Mesendoderm (in vitro differentiated cells): ENCODE results near the gene HSPA1A.
A peak's percentile ranks its signal among the peaks of the same experiment; 100 is the strongest.

Experiments
- DNase-seq: peaks from one replicate; pipeline ENCODE4 v3.0.0; 2013
- H2AK5ac ChIP-seq: 2 replicates; pipeline ENCODE4 v1.6.1; 2013; ENCODE audit warnings: low read length, inconsistent platforms
- H2BK120ac ChIP-seq: 2 replicates; pipeline ENCODE4 v1.6.1; 2013; ENCODE audit warnings: low read depth, mild to moderate bottlenecking, low read length, moderate library complexity, mixed read lengths
- H2BK15ac ChIP-seq: replicated peaks from 2 replicates; pipeline ENCODE4 v1.6.1; 2013; ENCODE audit warnings: low read depth, mild to moderate bottlenecking, moderate library complexity
- H2BK5ac ChIP-seq: 2 replicates; pipeline ENCODE4 v1.6.1; 2013; ENCODE audit warnings: low read length, inconsistent platforms
- H3K18ac ChIP-seq: 2 replicates; pipeline ENCODE4 v1.6.1; 2013; ENCODE audit warnings: mild to moderate bottlenecking, low read length, mixed read lengths
- H3K23ac ChIP-seq: one replicate; pipeline ENCODE4 v1.6.1; 2013; ENCODE audit warnings: low read length
- H3K27ac ChIP-seq: 2 replicates; pipeline ENCODE4 v1.5.1; 2013; ENCODE audit warnings: low read depth, mild to moderate bottlenecking, inconsistent platforms, low read length, moderate library complexity
- H3K27me3 ChIP-seq: 2 replicates; pipeline ENCODE4 v1.6.1; 2013; ENCODE audit warnings: low read length, control low read depth, mild to moderate bottlenecking, inconsistent platforms; ENCODE audit not compliant: insufficient read depth, poor library complexity
- H3K36me3 ChIP-seq: 2 replicates; pipeline ENCODE4 v1.6.1; 2013; ENCODE audit warnings: low read length, inconsistent platforms; ENCODE audit not compliant: control insufficient read depth, insufficient read depth
- H3K4ac ChIP-seq: one replicate; pipeline ENCODE4 v1.6.1; 2013; ENCODE audit warnings: low read depth, mild to moderate bottlenecking, low read length, moderate library complexity
- H3K4me1 ChIP-seq: 2 replicates; pipeline ENCODE4 v1.6.1; 2013; ENCODE audit warnings: low read depth, low read length, inconsistent platforms; ENCODE audit not compliant: control insufficient read depth
- H3K4me2 ChIP-seq: 2 replicates; pipeline ENCODE4 v1.6.1; 2013; ENCODE audit warnings: low read length
- H3K4me3 ChIP-seq: 2 replicates; pipeline ENCODE4 v1.5.1; 2013; ENCODE audit warnings: mild to moderate bottlenecking, low read length
- H3K56ac ChIP-seq: one replicate; pipeline ENCODE4 v1.6.1; 2013; ENCODE audit warnings: low read length
- H3K79me1 ChIP-seq: 2 replicates; pipeline ENCODE4 v1.6.1; 2013; ENCODE audit warnings: low read length, inconsistent platforms
- H3K79me2 ChIP-seq: 2 replicates; pipeline ENCODE4 v1.6.1; 2013; ENCODE audit warnings: mild to moderate bottlenecking, low read length; ENCODE audit not compliant: control insufficient read depth, insufficient read depth
- H3K9ac ChIP-seq: 2 replicates; pipeline ENCODE4 v1.6.1; 2013; ENCODE audit warnings: low read length, inconsistent platforms
- H4K5ac ChIP-seq: one replicate; pipeline ENCODE4 v1.6.1; 2013; ENCODE audit warnings: low read length
- H4K8ac ChIP-seq: one replicate; pipeline ENCODE4 v1.6.1; 2013; ENCODE audit warnings: low read depth, mild to moderate bottlenecking, control low read depth, low read length, moderate library complexity
- WGBS: extraction: QIAGEN DNeasy Blood & Tissue Kit; methylation state at CpG from one replicate; pipeline ENCODE4 v1.1.7; 2013; ENCODE audit warnings: low lambda C conversion rate, missing lambda C conversion rate; ENCODE audit not compliant: insufficient coverage; ENCODE audit errors: extremely low coverage; 5-methylcytosine and 5-hydroxymethylcytosine counted together

Gene HSPA1A

DNA sequence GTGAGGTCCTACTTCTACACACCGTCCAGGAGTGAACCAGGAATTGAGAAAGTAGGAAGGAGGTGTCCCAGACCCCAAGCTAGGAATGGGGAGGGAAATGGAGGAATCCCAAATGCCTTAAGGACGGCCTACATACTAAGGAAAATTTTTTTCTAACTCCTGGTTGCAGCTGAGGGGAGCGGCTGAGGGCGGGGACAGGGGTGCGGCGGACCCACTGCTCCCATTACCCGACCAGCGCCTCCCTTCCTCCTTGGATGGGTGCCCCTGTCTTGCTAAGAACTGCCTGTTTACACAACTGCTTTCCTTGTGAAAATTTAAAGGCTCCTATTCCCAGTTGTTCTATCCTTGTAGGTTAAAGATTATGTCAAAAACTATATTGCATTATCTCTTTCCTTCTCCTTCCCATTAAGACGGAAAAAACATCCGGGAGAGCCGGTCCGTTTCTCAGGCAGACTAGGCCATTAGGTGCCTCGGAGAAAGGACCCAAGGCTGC, 11.5 kb downstream of the HSPA1A start:
- H3K18ac ChIP-seq: peak overlapping the region; percentile 42
- no peak overlapping the region for H4K8ac ChIP-seq
- peaks cover 12% of the 10 kb centered on the region for H3K79me2 ChIP-seq
- peaks cover 7% of the 10 kb centered on the region for H3K4me1 ChIP-seq
- peaks cover 2% of the 10 kb centered on the region for H3K79me1 ChIP-seq
- H2BK120ac ChIP-seq: no peak overlapping the region
- peak overlapping the region; percentile 77 for H2BK5ac ChIP-seq
- peak overlapping the region; percentile 64 for H3K4me2 ChIP-seq
- H3K4me3 ChIP-seq: no peak overlapping the region
- H4K5ac ChIP-seq: peak overlapping the region; percentile 47
- DNase-seq: no peak
- peak overlapping the region; percentile 85 for H3K9ac ChIP-seq
- peak overlapping the region; percentile 90 for H2AK5ac ChIP-seq
- H3K27ac ChIP-seq: peak overlapping the region; percentile 84
- H3K56ac ChIP-seq: peak overlapping the region; percentile 76
- H3K23ac ChIP-seq: no peak overlapping the region
- no peak overlapping the region for H2BK15ac ChIP-seq
- H3K27me3 ChIP-seq: no peaks in the 10 kb centered on the region
- no peaks in the 10 kb centered on the region for H3K36me3 ChIP-seq
- H3K4ac ChIP-seq: no peak overlapping the region
- no CpG with 5 or more reads among the region's 13 CpGs for WGBS

- Histone ChIP-seq H3K23ac (no peak within 1 kb of the TSS), H3K79me1 (peaks cover 2% of the 10 kb centered on the region), H3K27me3 (no peaks in the 10 kb centered on the region), H2BK5ac (peak within 1 kb of the TSS; percentile 77), H3K9ac (peak within 1 kb of the TSS; percentile 97), H3K79me2 (peaks cover 12% of the 10 kb centered on the region), H2AK5ac (peak within 1 kb of the TSS; percentile 90), H3K56ac (peak within 1 kb of the TSS; percentile 94), H4K5ac (peak within 1 kb of the TSS; percentile 47), H3K4ac (no peak within 1 kb of the TSS), H2BK120ac (no peak within 1 kb of the TSS), H3K4me1 (peaks cover 7% of the 10 kb centered on the region), H3K36me3 (no peaks in the 10 kb centered on the region), H4K8ac (no peak within 1 kb of the TSS), H3K4me2 (peak within 1 kb of the TSS; percentile 87), H3K4me3 (peak within 1 kb of the TSS; percentile 82), H3K18ac (peak within 1 kb of the TSS; percentile 42), H2BK15ac (no peak within 1 kb of the TSS), H3K27ac (peak within 1 kb of the TSS; percentile 84)
- peak; percentile 100 for DNase-seq
- no CpG with 5 or more reads among the region's 56 CpGs for WGBS
Measured at GRCh38 chr6:31827286-31828079, 12.1 kb downstream of the HSPA1A start, which contains the start of gene HSPA1B. Gene HSPA1B (plus strand): TSS chr6:31827738. CDS start chr6:31827951, 213 bp downstream.

DNA sequence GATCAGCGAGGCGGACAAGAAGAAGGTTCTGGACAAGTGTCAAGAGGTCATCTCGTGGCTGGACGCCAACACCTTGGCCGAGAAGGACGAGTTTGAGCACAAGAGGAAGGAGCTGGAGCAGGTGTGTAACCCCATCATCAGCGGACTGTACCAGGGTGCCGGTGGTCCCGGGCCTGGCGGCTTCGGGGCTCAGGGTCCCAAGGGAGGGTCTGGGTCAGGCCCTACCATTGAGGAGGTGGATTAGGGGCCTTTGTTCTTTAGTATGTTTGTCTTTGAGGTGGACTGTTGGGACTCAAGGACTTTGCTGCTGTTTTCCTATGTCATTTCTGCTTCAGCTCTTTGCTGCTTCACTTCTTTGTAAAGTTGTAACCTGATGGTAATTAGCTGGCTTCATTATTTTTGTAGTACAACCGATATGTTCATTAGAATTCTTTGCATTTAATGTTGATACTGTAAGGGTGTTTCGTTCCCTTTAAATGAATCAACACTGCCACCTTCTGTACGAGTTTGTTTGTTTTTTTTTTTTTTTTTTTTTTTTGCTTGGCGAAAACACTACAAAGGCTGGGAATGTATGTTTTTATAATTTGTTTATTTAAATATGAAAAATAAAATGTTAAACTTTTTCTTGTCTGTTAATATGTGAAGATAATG, 14.4 kb downstream of the HSPA1A start:
- H3K9ac ChIP-seq: peak overlapping the region; percentile 92
- peaks cover 7% of the 10 kb centered on the region for H3K4me1 ChIP-seq
- H4K8ac ChIP-seq: no peak overlapping the region
- H2BK120ac ChIP-seq: no peak overlapping the region
- peaks cover 2% of the 10 kb centered on the region for H3K79me1 ChIP-seq
- no peak overlapping the region for H4K5ac ChIP-seq
- H3K23ac ChIP-seq: no peak overlapping the region
- peaks cover 13% of the 10 kb centered on the region for H3K79me2 ChIP-seq
- H3K4ac ChIP-seq: no peak overlapping the region
- no peaks in the 10 kb centered on the region for H3K27me3 ChIP-seq
- no peaks in the 10 kb centered on the region for H3K36me3 ChIP-seq
- peak overlapping the region; percentile 83 for H3K4me3 ChIP-seq
- H3K18ac ChIP-seq: no peak overlapping the region
- no peak for DNase-seq
- H2BK15ac ChIP-seq: no peak overlapping the region
- H3K56ac ChIP-seq: peak overlapping the region; percentile 81
- H2BK5ac ChIP-seq: no peak overlapping the region
- no peak overlapping the region for H3K27ac ChIP-seq
- WGBS: no CpG with 5 or more reads among the region's 15 CpGs
- H3K4me2 ChIP-seq: peak overlapping the region; percentile 92
- H2AK5ac ChIP-seq: no peak overlapping the region

GRCh38 chr6:31830886-31831335, 15.6 kb downstream of the HSPA1A start:
- Histone ChIP-seq H2BK120ac (no peak overlapping the region), H3K23ac (no peak overlapping the region), H2BK5ac (no peak overlapping the region), H2AK5ac (no peak overlapping the region), H3K79me2 (peaks cover 24% of the 10 kb centered on the region), H3K27me3 (no peaks in the 10 kb centered on the region), H3K4ac (no peak overlapping the region), H3K27ac (no peak overlapping the region), H3K36me3 (no peaks in the 10 kb centered on the region), H3K79me1 (peaks cover 2% of the 10 kb centered on the region), H3K56ac (peak overlapping the region; percentile 89), H3K4me2 (peak overlapping the region; percentile 23), H4K5ac (no peak overlapping the region), H3K9ac (peak overlapping the region; percentile 92), H4K8ac (no peak overlapping the region), H2BK15ac (no peak overlapping the region), H3K4me1 (peaks cover 2% of the 10 kb centered on the region), H3K4me3 (peak overlapping the region; percentile 32), H3K18ac (no peak overlapping the region)
- no CpG with 5 or more reads among the region's 6 CpGs for WGBS
- no peak for DNase-seq

GRCh38 chr6:31831350-31832215, 16.2 kb downstream of the HSPA1A start:
- H3K36me3 ChIP-seq: peaks cover 1% of the 10 kb centered on the region
- no peak overlapping the region for H3K4ac ChIP-seq
- H2AK5ac ChIP-seq: no peak overlapping the region
- DNase-seq: no peak
- no peak overlapping the region for H3K23ac ChIP-seq
- no CpG with 5 or more reads among the region's 15 CpGs for WGBS
- H3K27ac ChIP-seq: no peak overlapping the region
- peak overlapping the region; percentile 92 for H3K9ac ChIP-seq
- peaks cover 2% of the 10 kb centered on the region for H3K79me1 ChIP-seq
- H3K56ac ChIP-seq: peak overlapping the region; percentile 17
- no peak overlapping the region for H2BK5ac ChIP-seq
- no peak overlapping the region for H3K4me3 ChIP-seq
- no peaks in the 10 kb centered on the region for H3K27me3 ChIP-seq
- H4K5ac ChIP-seq: no peak overlapping the region
- no peak overlapping the region for H2BK120ac ChIP-seq
- H3K4me2 ChIP-seq: no peak overlapping the region
- H3K18ac ChIP-seq: no peak overlapping the region
- H3K79me2 ChIP-seq: peaks cover 31% of the 10 kb centered on the region
- no peak overlapping the region for H4K8ac ChIP-seq
- H2BK15ac ChIP-seq: no peak overlapping the region
- H3K4me1 ChIP-seq: peaks cover under 1% of the 10 kb centered on the region
